OCI-LY7 (cell line): Measurements from ENCODE around the gene SETBP1. TPM values are rescaled to one million over a fixed set of nuclear protein-coding genes. Genes with fewer than 3 reads are reported as not detected.

ENCODE experiments used
- BruUV-seq: library from RNA; stranded (reverse); fragments of 400-500 nt; replicated peaks from 2 replicates; lab custom pipeline; 2021; lab: Mats Ljungman, UMichigan
- CTCF ChIA-PET: fragments of 300-600 bp; sonication (Branson Sonifier 250); formaldehyde crosslinking; loops from one replicate; lab custom pipeline; 2022; ENCODE audit warnings: antibody characterized with exemption; ENCODE audit not compliant: unreplicated experiment; lab: Charles Lee
- POLR2A ChIA-PET: fragments of 300-600 bp; sonication (Branson Sonifier 250); formaldehyde crosslinking; loops from one replicate; lab custom pipeline; 2022; ENCODE audit warnings: antibody characterized with exemption; lab: Charles Lee
- DNase-seq: peaks from one replicate; pipeline ENCODE4 v3.0.0-alpha.2; 2015; ENCODE audit warnings: low spot score
- H2AFZ ChIP-seq: fragments of 200-600 bp; sonication (generic), shearing (Covaris generic); 2 replicates; pipeline ENCODE4 v1.6.1; 2014; ENCODE audit warnings: mild to moderate bottlenecking, antibody characterized with exemption, low read length, moderate library complexity
- H3K27ac ChIP-seq: fragments of 200-600 bp; sonication (generic); 2 replicates; pipeline ENCODE4 v1.5.1; 2014; ENCODE audit warnings: mixed run types, low read depth, mild to moderate bottlenecking, moderate library complexity, low read length, inconsistent platforms; ENCODE audit not compliant: poor library complexity, severe bottlenecking
- H3K36me3 ChIP-seq: fragments of 200-600 bp; sonication (generic); 2 replicates; pipeline ENCODE4 v1.6.1; 2014; ENCODE audit warnings: mild to moderate bottlenecking, antibody characterized with exemption, low read length, moderate library complexity, mixed read lengths; ENCODE audit not compliant: insufficient read depth
- H3K4me1 ChIP-seq: fragments of 200-600 bp; sonication (generic); 2 replicates; pipeline ENCODE4 v1.5.1; 2014; ENCODE audit warnings: mild to moderate bottlenecking, low read length; ENCODE audit not compliant: insufficient read depth, poor library complexity, severe bottlenecking
- H3K4me2 ChIP-seq: fragments of 200-600 bp; sonication (generic); 2 replicates; pipeline ENCODE4 v1.6.1; 2014; ENCODE audit warnings: mild to moderate bottlenecking, low read length
- H3K4me3 ChIP-seq: fragments of 200-600 bp; sonication (generic); 2 replicates; pipeline ENCODE4 v1.5.1; 2014; ENCODE audit warnings: mild to moderate bottlenecking, low read depth, low read length; ENCODE audit not compliant: poor library complexity, severe bottlenecking
- H3K79me2 ChIP-seq: fragments of 200-600 bp; sonication (generic); 2 replicates; pipeline ENCODE4 v1.6.1; 2016; ENCODE audit warnings: low read depth, mild to moderate bottlenecking, low read length, moderate library complexity, mixed read lengths; ENCODE audit not compliant: insufficient read depth
- H3K9me2 ChIP-seq: fragments of 200-600 bp; sonication (generic); 2 replicates; pipeline ENCODE4 v1.6.1; 2016; ENCODE audit warnings: mild to moderate bottlenecking, low read length, mixed read lengths; ENCODE audit not compliant: insufficient read depth
- H3K9me3 ChIP-seq: fragments of 200-600 bp; sonication (generic); 2 replicates; pipeline ENCODE4 v1.6.1; 2014; ENCODE audit warnings: mild to moderate bottlenecking, mixed run types, low read length, mixed read lengths
- H4K20me1 ChIP-seq: fragments of 200-600 bp; sonication (generic); 2 replicates; pipeline ENCODE4 v1.6.1; 2014; ENCODE audit warnings: mild to moderate bottlenecking, antibody characterized with exemption, low read length, moderate library complexity, mixed read lengths; ENCODE audit not compliant: insufficient read depth
- CTCF ChIP-seq: fragments of 200-600 bp; sonication (generic); conservative IDR thresholded peaks from 2 replicates; pipeline ENCODE4 v1.5.1; 2014; ENCODE audit warnings: mild to moderate bottlenecking, antibody characterized with exemption, low read length, moderate library complexity, mixed read lengths
- EZH2phosphoT487 ChIP-seq: fragments of 200-600 bp; sonication (generic); IDR thresholded peaks from 2 replicates; pipeline ENCODE4 v1.6.1; 2018; ENCODE audit warnings: low read depth, borderline replicate concordance, mild to moderate bottlenecking, mixed run types, antibody characterized with exemption, low read length, moderate library complexity, mixed read lengths
- intact Hi-C: fragments of 100-400 bp; cut with micrococcal nuclease; formaldehyde crosslinking; loops from one replicate; pipeline ENCODE4 v1.10.0; 2022; ENCODE audit not compliant: unreplicated experiment
- total RNA-seq, 2 experiments: library from RNA; depleted of rRNA in 1 of 2; stranded (reverse); fragments of >200 nt in 1 of 2; shearing (Covaris generic) in 1 of 2; gene quantifications; 2 replicates each; pipeline ENCODE4 v1.2.3, GENCODE V29; 2014 to 2022

The SETBP1 gene
- total RNA-seq, 2 experiments from 2014 or later = 2.6 to 9.1 TPM

- POLR2A ChIA-PET = no interaction called here
- DNase-seq = no peak
- Histone ChIP-seq H3K36me3 (no peaks in the 10 kb centered on the region), H3K4me2 (no peak overlapping the region), H4K20me1 (no peaks in the 10 kb centered on the region), H3K4me1 (no peaks in the 10 kb centered on the region), H3K79me2 (no peaks in the 10 kb centered on the region), H3K4me3 (no peak overlapping the region), H3K9me3 (no peaks in the 10 kb centered on the region), H3K27ac (no peak overlapping the region), H2AFZ (no peak overlapping the region), H3K9me2 (no peaks in the 10 kb centered on the region)
- BruUV-seq = no TSS peak
- no peak for TF ChIP-seq CTCF
- no peak for TF ChIP-seq EZH2phosphoT487
- CTCF ChIA-PET = no interaction called here
- intact Hi-C loops = no loop called here
Observed at GRCh38 chr18:45039376-45039775, 358.7 kb downstream of the SETBP1 start.

DNA sequence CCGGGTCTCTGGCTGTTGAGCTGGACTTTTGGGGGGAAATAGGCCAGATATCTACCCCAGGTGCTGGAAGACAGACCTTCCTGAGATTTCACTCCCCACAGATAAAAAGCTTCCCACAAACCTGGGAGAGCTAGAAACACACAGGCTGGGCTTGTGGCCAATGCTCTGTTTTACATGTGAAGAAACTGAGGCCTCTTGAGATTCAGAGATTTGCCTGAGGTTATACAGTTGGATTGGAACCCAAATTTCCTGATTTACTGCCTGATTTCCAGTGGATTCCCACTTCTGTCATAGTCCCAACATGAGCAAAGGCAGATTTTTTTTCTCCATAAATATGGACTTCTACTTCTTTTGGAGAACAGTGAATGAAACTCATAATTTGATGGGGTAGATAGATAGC is 360.2 kb downstream of the SETBP1 start:
- no peak for DNase-seq
- CTCF ChIA-PET = no interaction called here
- Histone ChIP-seq H3K4me1 (no peaks in the 10 kb centered on the region), H3K4me3 (no peak overlapping the region), H4K20me1 (no peaks in the 10 kb centered on the region), H3K9me3 (no peaks in the 10 kb centered on the region), H3K79me2 (no peaks in the 10 kb centered on the region), H3K27ac (no peak overlapping the region), H2AFZ (no peak overlapping the region), H3K9me2 (no peaks in the 10 kb centered on the region), H3K4me2 (no peak overlapping the region), H3K36me3 (no peaks in the 10 kb centered on the region)
- BruUV-seq = no TSS peak
- POLR2A ChIA-PET = no interaction called here
- TF ChIP-seq EZH2phosphoT487 (no peak), CTCF (no peak)
- intact Hi-C loops = no loop called here

DNA sequence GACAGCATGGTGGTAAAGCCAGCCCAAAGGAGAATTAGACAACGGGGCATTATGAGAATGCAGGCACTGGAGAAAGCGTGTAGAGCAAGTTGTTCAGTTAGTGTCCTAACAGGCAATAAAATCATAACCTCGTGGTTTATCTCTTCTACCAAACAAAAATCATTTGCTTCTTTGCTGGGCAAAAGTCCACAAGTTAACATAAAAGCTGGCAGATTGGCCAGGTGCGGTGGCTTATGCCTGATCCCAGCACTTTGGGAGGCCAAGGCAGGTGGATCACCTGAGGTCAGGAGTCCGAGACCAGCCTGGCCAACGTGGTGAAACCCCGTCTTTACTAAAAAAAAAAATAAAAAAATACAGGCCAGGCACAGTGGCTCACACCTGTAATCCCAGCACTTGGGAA is 364.1 kb downstream of the SETBP1 start:
- intact Hi-C loops = no loop called here
- TF ChIP-seq EZH2phosphoT487 = no peak
- no peak for TF ChIP-seq CTCF
- Histone ChIP-seq H3K9me3 (no peaks in the 10 kb centered on the region), H3K4me1 (no peaks in the 10 kb centered on the region), H3K27ac (no peak overlapping the region), H2AFZ (no peak overlapping the region), H4K20me1 (no peaks in the 10 kb centered on the region), H3K79me2 (no peaks in the 10 kb centered on the region), H3K36me3 (no peaks in the 10 kb centered on the region), H3K4me2 (no peak overlapping the region), H3K9me2 (no peaks in the 10 kb centered on the region), H3K4me3 (no peak overlapping the region)
- POLR2A ChIA-PET = no interaction called here
- CTCF ChIA-PET = no interaction called here
- BruUV-seq = no TSS peak
- no peak for DNase-seq
